Prostate gland (tissue), 2 donors: ENCODE results near the gene NECTIN1.

Source experiments
- CTCF ChIP-seq, 4 experiments: fragments of 200-600 bp in 2 of 4; fragments of 450-650 bp in 2 of 4; sonication (generic) in 2 of 4; IDR thresholded peaks; 1 replicate in 3 of 4; 2 replicates in 1 of 4; pipeline ENCODE4 v1.5.1; 2016 to 2019; ENCODE audit warnings: antibody characterized with exemption in 4 of 4, mild to moderate bottlenecking in 2 of 4, moderate library complexity in 2 of 4
- POLR2A ChIP-seq: fragments of 450-650 bp; IDR thresholded peaks from one replicate; pipeline ENCODE4 v1.6.1; 2016; ENCODE audit warnings: antibody characterized with exemption, mild to moderate bottlenecking

GRCh38 chr11:119669487-119669886 lies 59.5 kb downstream of the NECTIN1 start:
- TF ChIP-seq CTCF (IDR thresholded peaks at IDR 0.05) (no peak), POLR2A (no peak)
